SK-N-SH (cell line): Measurements from ENCODE around the gene PRICKLE4. TPM values are rescaled to one million over a fixed set of nuclear protein-coding genes. Genes with fewer than 3 reads are reported as not detected.

ENCODE experiments used
- CTCF ChIA-PET: fragments of 300-600, 350-600 bp; formaldehyde crosslinking; extraction: SDS; loops from one replicate; lab custom pipeline; 2021; lab: Yijun Ruan, JAX
- POLR2A ChIA-PET: fragments of 350-600 bp; sonication (Branson Sonifier 250); formaldehyde crosslinking; extraction: SDS; loops from one replicate; lab custom pipeline; 2020; ENCODE audit warnings: antibody characterized with exemption, inconsistent platforms; lab: Yijun Ruan, JAX
- DNase-seq: peaks from one replicate; pipeline ENCODE4 v3.0.0; 2012
- H2AFZ ChIP-seq: fragments of 200-600 bp; sonication (generic); 2 replicates; pipeline ENCODE4 v1.8.1; 2016; ENCODE audit warnings: antibody characterized with exemption, mild to moderate bottlenecking, low read depth
- H3F3A ChIP-seq: fragments of 200-600 bp; sonication (generic); replicated peaks from 2 replicates; pipeline ENCODE3; 2016; ENCODE audit warnings: antibody characterized with exemption, mild to moderate bottlenecking; ENCODE audit not compliant: insufficient read depth
- H3K27ac ChIP-seq, 2 experiments: fragments of 200-500 bp in 1 of 2; fragments of 200-600 bp in 1 of 2; sonication (Bioruptor generic) in 1 of 2; sonication (generic), shearing (Covaris generic) in 1 of 2; 2 replicates each; pipeline versions ENCODE4 v1.5.1 to v1.6.1; 2014 to 2016; ENCODE audit warnings: low read depth in 2 of 2, inconsistent platforms in 1 of 2, low read length in 1 of 2, mild to moderate bottlenecking in 1 of 2, mixed read lengths in 1 of 2
- H3K27me3 ChIP-seq: fragments of 200-600 bp; sonication (generic), shearing (Covaris generic); 2 replicates; pipeline ENCODE4 v1.6.1; 2016; ENCODE audit warnings: mixed run types; ENCODE audit not compliant: insufficient read depth
- H3K36me3 ChIP-seq, 2 experiments: fragments of 200-500 bp in 1 of 2; fragments of 200-600 bp in 1 of 2; sonication (Bioruptor generic) in 1 of 2; sonication (generic) in 1 of 2; replicated peaks in 1 of 2; 2 replicates each; pipeline versions ENCODE3 to v1.5.1; 2014 to 2016; ENCODE audit warnings: low read length in 1 of 2, mild to moderate bottlenecking in 1 of 2; ENCODE audit not compliant: insufficient read depth in 2 of 2, control insufficient read depth in 1 of 2
- H3K4me1 ChIP-seq, 2 experiments: fragments of 200-500 bp in 1 of 2; fragments of 200-600 bp in 1 of 2; sonication (Bioruptor generic) in 1 of 2; sonication (generic), shearing (Covaris generic) in 1 of 2; 2 replicates each; pipeline versions ENCODE4 v1.5.1 to v1.6.1; 2014 to 2016; ENCODE audit warnings: low read depth in 1 of 2, low read length in 1 of 2, mixed run types in 1 of 2; ENCODE audit not compliant: insufficient read depth in 2 of 2, control insufficient read depth in 1 of 2
- H3K4me2 ChIP-seq: fragments of 200-600 bp; sonication (generic), shearing (Covaris generic); 2 replicates; pipeline ENCODE4 v1.6.1; 2017; ENCODE audit warnings: mixed run types
- H3K4me3 ChIP-seq, 2 experiments: fragments of 200-500 bp in 1 of 2; fragments of 200-600 bp in 1 of 2; sonication (Bioruptor generic) in 1 of 2; sonication (generic), shearing (Covaris generic) in 1 of 2; 2 replicates each; pipeline versions ENCODE4 v1.5.1 to v1.8.1; 2014 to 2016; ENCODE audit warnings: low read depth in 2 of 2, inconsistent platforms in 1 of 2, low read length in 1 of 2, mild to moderate bottlenecking in 1 of 2, mixed read lengths in 1 of 2, moderate library complexity in 1 of 2
- H3K79me2 ChIP-seq: fragments of 200-600 bp; sonication (generic); 2 replicates; pipeline ENCODE4 v1.8.1; 2017; ENCODE audit warnings: mild to moderate bottlenecking; ENCODE audit not compliant: insufficient read depth
- H3K9ac ChIP-seq: fragments of 200-600 bp; sonication (generic); 2 replicates; pipeline ENCODE4 v1.6.1; 2017; ENCODE audit warnings: mixed run types
- H3K9me2 ChIP-seq: fragments of 200-600 bp; sonication (generic); 2 replicates; pipeline ENCODE4 v1.6.1; 2017; ENCODE audit warnings: mixed run types
- H3K9me3 ChIP-seq: fragments of 200-600 bp; sonication (generic); 2 replicates; pipeline ENCODE4 v1.6.1; 2017; ENCODE audit warnings: mixed run types, mild to moderate bottlenecking, moderate library complexity
- H4K20me1 ChIP-seq: fragments of 200-600 bp; sonication (generic); 2 replicates; pipeline ENCODE4 v1.6.1; 2017; ENCODE audit warnings: mild to moderate bottlenecking, mixed run types; ENCODE audit not compliant: insufficient read depth
- CTCF ChIP-seq: fragments of 200-600 bp; sonication (generic); IDR thresholded peaks from 2 replicates; pipeline ENCODE4 v1.6.1; 2017; ENCODE audit warnings: antibody characterized with exemption, mild to moderate bottlenecking, moderate library complexity
- FOXJ3 ChIP-seq: sonication (generic); formaldehyde crosslinking; IDR thresholded peaks from 2 replicates; pipeline ENCODE4 v1.5.1; 2020; ENCODE audit warnings: mild to moderate bottlenecking, missing genetic modification reagents
- GATA2 ChIP-seq: sonication (generic); formaldehyde crosslinking; IDR thresholded peaks from 2 replicates; pipeline ENCODE4 v1.5.0; 2020; ENCODE audit warnings: mild to moderate bottlenecking, missing genetic modification reagents
- TAF1 ChIP-seq: IDR thresholded peaks from 2 replicates; pipeline ENCODE4 v1.6.1; 2012; ENCODE audit warnings: low read depth, mild to moderate bottlenecking, low read length, moderate library complexity, borderline replicate concordance
- TEAD4 ChIP-seq: IDR thresholded peaks from 2 replicates; pipeline ENCODE4 v1.4.0; 2012; ENCODE audit warnings: mild to moderate bottlenecking, borderline replicate concordance; ENCODE audit not compliant: insufficient read depth
- WGBS: methylation state at CpG from one replicate; pipeline ENCODE4 v1.1.6; 2017; ENCODE audit warnings: low lambda C conversion rate; 5-methylcytosine and 5-hydroxymethylcytosine counted together
- polyA plus RNA-seq, 3 experiments: library from polyadenylated mRNA; depleted of rRNA; stranded (reverse); fragments of >200 nt; gene quantifications; 2 replicates each; pipeline ENCODE4 v1.2.3, GENCODE V29; 2012
- TF ChIP-seq, protein P1 (sequence below): IDR thresholded peaks from 2 replicates; pipeline ENCODE4 v1.4.0; 2012; ENCODE audit warnings: low read depth

The PRICKLE4 gene
- polyA plus RNA-seq, 1 of the 3 experiments (the other 2 are of a cell fraction), result 3.9 TPM

DNA sequence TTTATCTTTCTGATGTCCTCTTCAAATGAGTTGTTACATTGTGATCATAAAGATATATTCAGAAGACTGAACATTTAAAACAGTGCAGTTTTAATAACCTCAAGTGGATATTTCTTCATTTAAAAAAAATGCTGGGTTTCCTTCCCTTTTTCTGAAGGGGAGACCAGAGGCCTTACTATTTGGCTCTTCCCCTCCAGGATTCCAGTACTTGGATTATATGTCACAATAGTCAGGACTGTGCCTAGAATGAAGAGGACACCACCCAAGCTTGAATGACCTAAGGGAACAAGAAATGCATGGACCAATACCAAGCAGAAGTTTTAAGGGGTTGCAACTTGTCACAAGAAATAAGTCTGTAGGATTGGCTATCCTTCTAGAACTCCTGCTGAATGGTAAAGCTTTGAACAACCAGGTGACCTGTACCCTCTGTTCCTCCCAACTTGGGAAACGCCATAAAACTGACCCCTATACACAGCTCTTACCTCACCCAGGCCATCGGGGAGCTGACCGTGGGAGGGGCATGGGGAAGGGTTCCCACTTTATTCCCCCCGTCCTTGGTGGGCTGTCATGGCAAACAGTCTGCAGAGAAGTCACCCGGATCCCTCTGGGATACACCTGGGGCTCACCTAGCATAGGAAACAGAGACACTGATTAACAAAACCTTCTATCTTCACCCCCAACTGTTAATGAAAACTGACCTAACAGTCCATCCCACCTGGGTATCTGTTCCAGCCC, 2.9 kb upstream of the PRICKLE4 start:
- WGBS, result 79% methylated on average over 2 of the region's 5 CpGs
- POLR2A ChIA-PET, result no interaction called here

GRCh38 chr6:41778895-41779294, 1.7 kb upstream of the PRICKLE4 start:
- Histone ChIP-seq H3K27ac (no peak overlapping the region; a peak in 1 of 4 replicates), H3K4me3 (peak overlapping the region; percentile 52 to 82), H3K79me2 (peaks cover 13% of the 10 kb centered on the region), H2AFZ (no peak overlapping the region), H3K9me2 (no peaks in the 10 kb centered on the region), H3K4me2 (peak overlapping the region; percentile 86)
- CTCF ChIA-PET, result interaction anchor here (0.7 to 1.8 kb wide), 4 partner anchors 8 to 89 kb away, joined by 3 to 11 read pairs (median 3); partner anchors contain the start of gene TOMM6
- TF ChIP-seq FOXJ3 (CRISPR knock-in tag), result no peak
- no peak for TF ChIP-seq TEAD4
- TF ChIP-seq TAF1, result no peak
- TF ChIP-seq, protein P1, sequence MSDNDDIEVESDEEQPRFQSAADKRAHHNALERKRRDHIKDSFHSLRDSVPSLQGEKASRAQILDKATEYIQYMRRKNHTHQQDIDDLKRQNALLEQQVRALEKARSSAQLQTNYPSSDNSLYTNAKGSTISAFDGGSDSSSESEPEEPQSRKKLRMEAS, result no peak
- TF ChIP-seq GATA2, result no peak
- TF ChIP-seq CTCF, result no peak
- TF ChIP-seq, all 33 proteins: peak for 0
- POLR2A ChIA-PET, result no interaction called here
- 91% methylated on average over 6 of the region's 6 CpGs for WGBS
- no peaks in the 10 kb centered on the region for H3F3A ChIP-seq
- no peaks in the 10 kb centered on the region for H3K27me3 ChIP-seq
- peaks cover 19 to 20% of the 10 kb centered on the region in 2 experiments for H3K36me3 ChIP-seq
- H3K9ac ChIP-seq, result peak overlapping the region; percentile 72
- H4K20me1 ChIP-seq, result no peaks in the 10 kb centered on the region
- no peaks in the 10 kb centered on the region for H3K9me3 ChIP-seq
- peaks cover 14% of the 10 kb centered on the region in 2 experiments; a peak in 2 of 4 replicates for H3K4me1 ChIP-seq
- no peak for DNase-seq

More for the DNA sequence above, 2.9 kb upstream of the PRICKLE4 start:
- Histone ChIP-seq H3K9me2 (no peaks in the 10 kb centered on the region), H3F3A (no peaks in the 10 kb centered on the region), H3K36me3 (peaks cover 18 to 22% of the 10 kb centered on the region in 2 experiments), H3K27me3 (no peaks in the 10 kb centered on the region), H3K9ac (0 out of 2 replicates have a peak overlapping the region, but pooled peaks have one; percentile 72), H4K20me1 (no peaks in the 10 kb centered on the region), H2AFZ (no peak overlapping the region), H3K4me3 (peak overlapping the region in 1 of 2 experiments; percentile 82; a peak in 1 of 4 replicates), H3K27ac (no peak overlapping the region), H3K79me2 (peaks cover 13% of the 10 kb centered on the region), H3K4me2 (0 out of 2 replicates have a peak overlapping the region, but pooled peaks have one; percentile 86), H3K4me1 (peaks cover 14% of the 10 kb centered on the region in 2 experiments; a peak in 2 of 4 replicates), H3K9me3 (no peaks in the 10 kb centered on the region)
- no peak for DNase-seq
- CTCF ChIA-PET, result interaction anchor here (0.9 to 2.9 kb wide), 7 partner anchors 9 to 410 kb away, joined by 3 to 12 read pairs (median 4); partner anchors contain the start of gene TOMM6
- TF ChIP-seq GATA2 (no peak), TEAD4 (no peak)
